HG03066 (cell line): ENCODE data around the gene SCFD2.
"Not testable (repeated sequence)": the region's sequence is repeated elsewhere in the genome, so short reads cannot be mapped to it uniquely, and the experiment has no call there.

Source experiments
- ATAC-seq: cut with Tn5 transposase; IDR thresholded peaks from one replicate; pipeline ENCODE4 v1.9.1; 2021; ENCODE audit warnings: low read depth; ENCODE audit not compliant: unreplicated experiment

The SCFD2 gene

DNA sequence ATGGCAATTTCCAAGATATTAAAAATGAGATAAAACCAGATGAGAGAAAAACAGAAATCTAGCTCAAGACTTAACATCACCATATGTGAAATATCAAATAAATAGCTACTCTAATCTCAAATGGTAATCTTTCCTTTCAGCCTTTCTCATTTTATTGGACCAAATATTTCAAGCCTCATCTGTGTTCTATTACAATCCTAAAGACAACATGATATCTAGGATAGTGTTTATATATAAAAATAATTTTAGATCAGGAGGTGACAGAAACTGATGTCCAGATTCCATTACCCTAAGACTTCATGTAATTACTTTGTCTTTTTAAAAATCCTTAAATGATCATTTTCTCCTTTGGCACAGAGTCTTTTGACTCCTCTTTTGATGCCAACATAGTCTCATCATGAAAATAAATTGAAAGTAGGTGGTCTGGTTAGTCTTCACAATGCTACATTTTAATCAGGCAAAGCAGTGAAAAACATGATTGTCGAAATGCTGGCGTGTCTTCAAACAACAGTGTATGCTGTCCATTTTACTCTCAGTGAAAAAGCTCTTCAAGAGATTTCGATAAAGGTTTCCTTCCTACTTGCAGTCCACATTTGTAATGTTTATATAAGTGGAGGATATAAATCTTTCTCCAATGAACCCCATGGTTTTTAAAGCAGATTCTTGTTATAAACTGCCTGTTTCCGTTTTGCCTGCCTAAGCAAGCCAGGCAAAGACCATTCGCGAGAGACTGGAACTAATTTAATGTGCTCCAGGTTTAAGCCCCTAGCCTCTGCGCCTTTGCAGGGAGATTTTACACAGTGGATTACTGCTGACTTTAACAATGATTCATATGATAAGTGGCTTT is 169.8 kb downstream of the SCFD2 start:
- ATAC-seq, result no peak

DNA sequence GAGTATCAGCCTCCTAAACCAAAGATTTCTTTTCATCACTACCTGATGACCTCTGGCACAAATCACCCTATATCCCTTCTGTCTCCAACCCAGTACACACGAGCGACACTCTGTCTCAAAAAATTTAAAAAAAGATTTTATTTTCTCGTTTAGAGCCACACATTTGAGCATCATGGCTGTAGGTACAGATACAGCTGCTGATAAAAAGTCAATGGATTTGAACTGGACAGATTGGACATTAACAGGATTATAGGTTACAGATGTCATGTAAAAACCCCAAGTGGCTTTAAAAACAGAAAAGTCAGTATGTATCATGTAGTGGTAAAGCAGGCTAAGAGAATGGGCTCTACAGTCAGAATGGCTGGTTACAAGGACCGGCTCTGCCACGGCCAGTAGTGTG is 171.1 kb downstream of the SCFD2 start:
- ATAC-seq, result no peak

DNA sequence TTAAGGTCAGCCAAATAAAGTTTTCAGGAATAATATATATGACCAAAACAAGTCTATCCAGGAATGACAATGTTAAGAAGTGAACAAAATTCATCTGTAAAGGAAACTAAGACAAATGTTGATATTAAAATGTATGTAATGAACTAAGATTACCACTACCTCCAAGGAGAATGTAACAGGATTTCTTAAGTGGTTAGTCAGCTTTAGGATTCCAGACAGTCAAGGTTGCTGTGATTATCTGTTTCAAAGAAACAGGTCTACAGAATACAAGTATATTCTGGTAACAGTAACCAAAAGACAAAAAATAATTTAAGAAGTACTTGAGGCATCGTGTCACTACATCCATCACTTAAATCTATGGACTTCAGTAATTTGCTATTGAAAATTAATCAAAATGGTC is 172.8 kb downstream of the SCFD2 start:
- ATAC-seq, result no peak

DNA sequence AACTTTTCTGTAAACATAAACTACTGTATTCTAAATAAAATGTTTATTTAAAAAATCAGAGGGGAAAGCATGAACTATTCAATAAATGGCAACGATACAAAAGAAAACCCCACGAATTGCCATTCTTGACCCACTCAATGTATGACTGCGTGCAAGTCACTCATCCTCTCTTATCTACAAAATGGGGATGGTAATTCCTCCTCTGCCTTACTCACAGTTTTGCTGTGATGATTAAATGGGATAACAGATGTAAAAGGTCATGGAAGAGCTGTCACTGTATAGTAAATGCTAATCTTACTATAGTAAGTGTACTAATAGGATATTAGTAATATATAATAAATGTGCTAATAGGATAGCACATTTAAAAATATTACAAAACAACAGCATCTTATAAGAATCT is 173.4 kb downstream of the SCFD2 start:
- ATAC-seq, result no peak

DNA sequence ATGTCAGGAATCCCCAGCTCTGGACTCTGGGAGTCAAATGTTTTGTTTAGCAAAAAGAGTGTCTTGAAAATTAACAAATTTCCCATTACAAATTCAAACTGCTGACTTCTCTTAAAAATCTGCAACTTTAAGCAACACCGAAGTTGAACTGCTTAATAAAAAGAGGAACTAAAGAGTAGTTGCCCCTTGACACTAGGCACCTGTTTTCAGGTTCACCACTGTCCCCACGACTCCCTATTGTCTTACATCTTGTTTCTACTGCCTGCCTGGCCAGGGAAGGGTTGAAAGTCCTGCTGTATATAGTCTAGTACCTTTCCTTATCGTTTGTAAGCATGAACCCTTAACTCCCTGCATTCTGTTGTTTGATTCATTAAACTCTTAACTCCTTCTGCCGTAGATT is 173.9 kb downstream of the SCFD2 start:
- no peak for ATAC-seq

DNA sequence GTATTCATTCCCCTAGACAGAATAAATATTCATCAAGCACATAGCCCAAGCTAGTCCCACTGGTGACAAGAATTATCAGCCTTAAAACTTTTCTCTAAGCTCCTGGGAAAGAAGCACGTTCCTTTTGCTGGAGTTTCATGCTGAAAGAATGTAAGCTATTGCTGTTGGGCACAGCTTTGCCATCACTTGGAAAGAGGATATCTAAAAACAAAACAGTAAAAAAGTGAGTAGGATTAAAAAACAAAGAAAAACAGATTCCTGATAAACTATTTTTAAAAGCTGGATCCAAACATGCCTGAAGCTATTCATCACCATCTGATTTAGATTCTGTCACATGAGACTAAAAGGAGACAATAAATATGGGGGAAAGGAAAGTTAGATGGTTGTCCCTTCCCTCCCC is 176.8 kb downstream of the SCFD2 start:
- no peak for ATAC-seq

DNA sequence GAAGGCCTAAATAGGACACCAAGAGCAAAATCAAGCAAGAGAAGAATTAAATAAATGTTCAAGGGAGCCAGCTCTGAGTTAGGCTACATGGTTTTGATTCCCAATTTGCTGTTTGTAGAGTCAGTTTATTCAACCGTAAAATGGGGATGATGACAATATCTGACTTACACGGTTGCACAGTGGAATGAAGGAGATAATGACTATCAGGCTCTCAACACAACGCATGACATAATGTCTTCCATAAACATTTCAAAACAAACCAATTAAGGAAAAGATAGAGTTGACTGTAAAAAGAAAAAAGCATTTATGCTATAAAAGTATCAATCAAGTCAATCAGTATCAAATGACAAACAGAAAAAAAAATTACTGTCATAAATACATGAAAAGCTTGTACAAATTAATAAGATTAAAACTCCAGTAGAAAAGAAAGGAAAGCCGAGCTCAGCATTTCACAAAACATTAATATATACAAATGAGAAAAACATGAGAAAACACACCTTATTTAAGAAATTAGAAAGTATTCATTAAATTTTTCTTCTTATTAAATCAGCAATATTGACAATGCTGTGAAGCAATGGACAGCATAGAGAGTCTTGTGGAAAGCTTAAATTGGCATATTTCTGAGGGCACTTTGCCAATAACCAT is 179.0 kb downstream of the SCFD2 start:
- no peak for ATAC-seq

DNA sequence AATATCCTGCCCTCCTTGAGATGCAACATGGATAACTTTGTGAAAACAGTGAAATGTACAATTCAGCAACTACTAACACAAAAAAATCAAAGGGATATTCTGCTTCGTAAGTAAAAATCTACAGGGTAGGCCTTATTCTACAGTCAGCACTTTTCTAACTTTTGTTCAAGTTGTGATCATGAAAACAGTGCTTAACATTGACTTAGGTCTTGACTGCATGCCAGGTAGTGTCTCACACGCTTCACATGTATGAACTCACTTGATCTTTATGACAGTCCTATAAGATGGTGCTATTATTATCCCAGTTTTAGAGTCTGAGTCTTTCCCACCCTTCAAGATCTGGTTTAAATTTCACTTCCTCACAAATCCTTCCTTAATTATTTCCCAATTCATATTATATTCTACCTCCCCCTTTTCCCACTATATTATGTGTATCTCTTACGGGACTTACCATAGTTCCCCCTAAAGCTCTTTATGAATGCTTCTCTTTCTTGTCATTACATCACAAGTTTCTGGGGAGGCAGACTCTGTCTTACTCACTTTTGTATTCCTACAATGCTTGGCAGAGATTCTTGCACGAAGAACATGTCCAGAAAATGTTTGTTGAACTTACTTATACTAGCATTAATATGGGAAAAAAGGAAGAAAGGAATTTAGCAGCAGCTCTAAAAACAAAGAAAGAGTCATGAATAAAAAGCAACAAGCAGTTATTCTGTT is 179.8 kb downstream of the SCFD2 start:
- no peak for ATAC-seq

DNA sequence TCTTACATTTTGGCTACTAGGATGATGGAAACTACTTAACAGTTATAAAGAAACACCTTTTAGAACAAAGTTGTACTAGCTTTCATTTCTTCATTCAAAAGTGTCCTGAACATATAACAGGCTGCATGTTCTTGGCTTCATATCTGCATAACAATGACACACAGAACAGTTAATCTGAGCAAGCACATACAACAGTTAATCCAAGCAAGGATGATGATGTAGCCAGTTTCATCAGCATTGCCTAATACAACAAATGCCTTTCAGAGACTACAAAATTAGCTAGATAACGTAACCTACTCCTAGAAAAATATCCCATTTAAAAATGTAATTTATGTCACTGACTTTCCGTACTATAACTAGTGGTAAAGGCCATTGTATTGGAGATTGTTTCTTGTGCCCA is 182.1 kb downstream of the SCFD2 start:
- ATAC-seq, result no peak

DNA sequence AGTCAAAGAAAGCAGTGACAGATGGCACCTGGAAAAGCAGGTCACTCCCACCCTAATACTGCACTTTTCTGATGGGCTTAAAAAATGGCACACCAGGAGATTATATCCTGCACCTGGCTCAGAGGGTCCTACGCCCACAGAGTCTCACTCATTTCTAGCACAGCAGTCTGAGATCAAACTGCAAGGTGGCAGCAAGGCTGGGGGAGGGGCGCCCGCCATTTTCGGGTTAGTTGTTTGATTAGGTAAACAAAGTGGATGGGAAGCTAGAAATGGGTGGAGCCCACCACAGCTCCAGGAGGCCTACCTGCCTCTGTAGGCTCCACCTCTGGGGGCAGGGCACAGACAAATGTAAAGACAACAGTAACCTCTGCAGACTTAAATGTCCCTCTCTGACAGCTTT is 188.1 kb downstream of the SCFD2 start:
- ATAC-seq, result not testable (repeated sequence)

DNA sequence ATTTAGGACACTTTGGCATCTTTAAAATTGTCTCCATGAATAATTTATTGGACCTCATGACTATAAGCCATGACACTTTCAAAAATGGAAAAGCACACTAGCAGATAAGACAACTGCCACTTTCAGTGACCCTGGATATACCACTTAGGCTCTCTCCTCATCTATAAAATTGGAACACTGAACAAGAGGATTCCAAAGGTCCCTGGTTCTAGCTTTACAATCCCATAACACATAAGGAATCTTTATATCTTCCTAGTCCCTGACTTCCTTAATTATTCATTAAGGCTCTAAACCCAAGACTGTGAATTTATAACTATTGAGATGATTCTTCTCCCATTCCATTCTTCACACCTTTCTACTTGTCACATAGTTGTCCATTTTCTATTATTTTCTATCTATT is 190.2 kb downstream of the SCFD2 start:
- ATAC-seq, result no peak

DNA sequence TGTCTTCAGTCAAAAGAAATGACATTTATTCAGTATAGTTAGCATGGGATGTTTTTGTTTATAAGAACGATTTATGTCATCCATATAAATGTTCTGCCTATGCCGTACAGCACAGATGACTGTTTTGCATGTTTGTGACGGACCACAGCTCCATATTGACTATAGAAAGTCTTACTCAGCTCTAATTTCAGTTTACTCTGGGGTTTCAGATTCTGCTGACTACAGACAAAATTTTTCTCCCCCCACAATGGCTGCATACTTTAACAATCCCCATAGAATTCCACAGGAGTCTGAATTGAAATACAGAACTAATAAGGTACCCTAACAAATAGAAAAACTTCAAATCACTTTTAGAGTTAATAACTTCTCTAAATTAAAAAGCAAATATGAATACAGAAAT is 191.0 kb downstream of the SCFD2 start:
- ATAC-seq, result no peak

DNA sequence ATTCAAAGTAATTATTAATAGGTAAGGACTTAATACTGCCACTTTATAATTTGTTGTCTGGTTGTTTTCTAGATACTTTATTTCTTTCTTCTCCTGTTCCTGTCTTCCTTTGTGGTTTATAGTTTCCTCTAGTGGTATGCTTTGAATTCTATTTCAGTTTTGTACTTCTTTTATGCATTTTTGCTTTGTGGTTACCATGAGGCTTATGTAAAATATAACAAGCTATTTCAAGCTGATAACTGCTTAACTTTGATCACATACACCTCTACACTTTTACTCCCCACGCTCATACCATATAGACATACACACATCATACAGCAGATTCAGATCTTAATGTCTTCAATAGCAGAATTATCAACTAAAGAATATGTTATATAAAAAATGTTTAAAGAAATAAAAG is 192.3 kb downstream of the SCFD2 start:
- no peak for ATAC-seq

DNA sequence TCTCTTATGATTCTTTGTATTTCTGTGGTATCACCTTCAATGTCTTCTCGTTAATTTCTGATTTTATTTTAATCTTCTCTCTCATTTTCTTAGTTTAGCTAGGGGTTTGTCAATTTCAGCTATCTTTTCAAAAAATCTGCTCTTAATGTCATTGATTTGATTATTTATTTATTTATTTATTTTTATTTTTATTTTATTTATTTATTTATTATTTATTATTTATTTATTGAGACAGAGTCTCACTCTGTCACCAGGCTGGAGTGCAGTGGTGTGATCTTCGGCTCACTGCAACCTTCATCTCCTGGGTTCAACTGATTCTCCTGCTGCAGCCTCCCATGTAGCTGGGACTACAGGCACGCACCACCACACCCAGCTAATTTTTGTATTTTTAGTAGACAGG is 194.1 kb downstream of the SCFD2 start:
- ATAC-seq, result no peak

DNA sequence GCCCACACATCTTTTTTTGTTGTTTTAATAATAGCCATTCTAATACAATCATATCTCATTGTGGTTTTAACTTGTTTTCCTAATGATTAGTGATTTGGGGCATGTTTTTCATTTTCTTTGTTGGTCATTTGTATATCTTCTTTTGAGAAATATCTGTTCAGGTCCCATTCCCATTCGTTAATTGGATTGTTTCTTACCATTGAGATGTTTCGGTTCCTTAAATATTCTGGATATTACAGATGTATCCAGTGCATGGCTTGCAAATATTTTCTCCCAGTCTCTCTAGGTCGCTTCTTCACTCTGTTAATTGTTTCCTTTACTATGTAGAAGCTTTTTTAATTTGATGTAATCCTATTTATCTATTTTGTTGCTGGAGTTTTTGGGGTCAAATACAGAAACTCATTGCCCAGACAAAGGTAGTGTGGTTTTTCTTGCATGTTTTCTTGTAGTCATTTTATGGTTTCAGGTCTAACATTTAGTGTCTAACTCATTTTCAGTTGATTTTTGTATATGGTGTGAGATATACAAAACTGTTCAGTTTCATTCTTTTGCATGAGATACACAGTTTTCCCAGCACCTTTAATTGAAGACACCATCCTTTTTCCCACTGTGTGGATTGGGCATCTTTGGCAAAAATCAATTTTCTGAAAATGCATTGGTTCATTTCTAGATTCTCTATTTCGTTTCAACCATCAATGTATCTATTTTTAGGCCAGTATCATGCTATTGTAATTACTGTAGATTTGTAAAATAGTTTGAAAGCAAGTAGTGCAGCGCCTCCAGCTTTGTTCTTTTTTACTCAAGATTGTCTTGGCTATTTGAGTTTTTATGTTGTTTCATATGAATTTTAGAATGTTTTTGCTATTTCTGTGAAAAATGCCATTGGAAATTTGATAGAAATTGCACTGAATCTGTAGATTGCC is 195.9 kb downstream of the SCFD2 start:
- ATAC-seq, result no peak

DNA sequence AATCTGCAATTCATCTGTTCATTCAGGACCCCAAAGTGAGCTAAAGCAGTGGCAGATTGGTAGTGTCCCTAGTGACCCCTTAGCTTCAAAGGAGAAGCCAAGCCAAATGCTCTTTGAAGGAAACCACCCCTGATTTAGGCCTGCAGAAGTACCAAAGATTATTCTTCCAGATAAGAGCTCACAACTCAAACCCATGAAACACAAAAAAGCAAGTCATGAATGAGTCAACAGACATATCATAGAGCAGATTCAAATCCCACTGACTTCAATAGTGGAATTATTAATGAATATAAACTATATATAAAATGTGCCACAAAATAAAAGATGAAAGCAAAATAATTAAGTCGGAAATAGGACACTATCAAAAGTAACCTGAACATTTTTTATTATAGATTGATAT is 197.6 kb downstream of the SCFD2 start:
- no peak for ATAC-seq

DNA sequence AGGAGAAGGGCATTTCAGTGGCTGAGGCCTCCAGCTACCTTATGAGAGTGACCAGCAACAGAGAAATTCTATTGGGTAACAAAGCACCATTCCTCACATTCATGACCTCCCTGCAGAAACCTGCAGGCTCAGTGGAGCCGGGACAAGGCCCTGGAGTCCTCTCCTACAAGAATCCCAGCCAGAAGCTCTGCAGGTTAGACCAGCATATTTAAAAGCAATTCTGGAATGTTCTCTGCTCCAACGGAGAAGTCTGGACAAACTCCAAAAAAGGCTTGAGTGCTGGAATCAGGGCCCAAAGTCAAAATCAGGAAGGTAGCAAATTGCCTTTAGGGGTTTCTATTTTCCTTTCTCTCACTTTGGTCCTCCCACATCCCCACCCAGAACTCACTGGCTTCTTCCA is 202.9 kb downstream of the SCFD2 start:
- ATAC-seq, result no peak

DNA sequence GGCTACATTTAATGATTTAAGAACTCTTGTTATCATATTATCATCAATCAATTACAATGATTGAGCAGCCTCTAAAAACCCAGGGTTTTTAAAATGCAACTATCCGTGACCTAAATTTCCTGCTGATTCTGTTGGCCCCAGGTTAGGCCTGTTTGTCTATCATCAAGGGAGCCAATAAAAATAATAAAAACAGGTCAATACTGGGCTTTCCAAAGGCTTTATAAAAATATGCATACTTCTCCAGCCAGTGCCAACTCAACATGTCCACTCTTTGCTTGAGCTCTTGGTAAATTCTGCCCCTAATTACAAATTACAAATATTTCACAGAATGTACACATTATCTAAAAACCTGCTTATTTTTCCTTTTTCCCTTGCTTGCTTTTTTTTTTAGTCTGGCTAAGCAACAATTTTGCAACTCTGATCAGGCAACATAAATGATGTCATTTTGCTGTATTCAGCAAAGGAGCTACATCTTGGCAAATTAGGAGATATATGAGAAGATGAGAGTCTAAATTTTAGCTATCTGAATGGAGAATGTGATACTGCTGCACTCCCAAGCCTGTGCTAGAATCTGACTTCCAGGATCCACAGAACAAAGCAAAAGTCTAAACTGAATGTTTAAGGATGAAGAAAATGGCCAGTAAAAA is 204.0 kb downstream of the SCFD2 start:
- no peak for ATAC-seq

DNA sequence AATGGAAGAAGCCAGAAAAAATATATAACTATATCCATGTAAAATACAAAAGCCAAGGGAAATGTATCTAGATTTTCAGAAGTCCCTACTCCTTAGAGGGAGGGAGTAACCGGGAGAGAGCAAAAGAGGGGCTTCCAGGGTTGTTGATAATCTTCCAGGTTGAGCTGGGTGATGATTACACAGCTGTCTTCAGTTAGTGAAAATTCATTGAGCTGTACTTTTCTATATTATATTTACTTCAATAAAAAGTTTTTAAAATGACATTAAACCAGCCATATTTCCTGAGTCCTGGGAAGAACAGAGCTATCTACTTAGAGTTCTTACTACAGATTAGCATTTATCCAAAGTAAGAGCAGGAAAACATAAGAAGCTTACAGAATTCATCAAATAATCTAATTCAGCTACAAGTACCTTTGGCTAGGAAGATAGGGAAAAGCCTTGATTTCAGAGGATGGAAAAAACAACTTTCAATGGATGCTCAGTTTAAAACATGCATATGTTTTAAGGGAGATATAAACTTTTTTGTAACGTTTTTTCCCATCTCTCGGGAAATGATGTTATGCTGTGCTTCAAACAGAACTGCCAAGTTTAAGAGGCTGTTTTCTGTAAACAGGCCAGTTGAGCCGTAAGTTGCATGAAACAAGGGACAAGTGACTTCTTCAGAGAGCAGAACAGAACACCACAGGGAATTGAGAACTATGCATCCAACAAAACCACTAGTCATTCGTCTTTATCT is 204.6 kb downstream of the SCFD2 start:
- ATAC-seq, result no peak
